Trophoblast cell (in vitro differentiated cells and primary cell): Measurements from ENCODE around the gene IFNAR1.

Source experiments
- DNase-seq, 2 donors: peaks; one replicate each; pipeline ENCODE4 v3.0.0-alpha.2; 2016
- H2AFZ ChIP-seq: 2 replicates; pipeline ENCODE4 v1.6.1; 2013; ENCODE audit warnings: low read length, moderate library complexity, mild to moderate bottlenecking; ENCODE audit not compliant: insufficient read depth, poor library complexity
- H2AK5ac ChIP-seq: 2 replicates; pipeline ENCODE4 v1.6.1; 2013; ENCODE audit warnings: mild to moderate bottlenecking, low read length
- H2BK120ac ChIP-seq: 2 replicates; pipeline ENCODE4 v1.6.1; 2013; ENCODE audit warnings: low read length, mild to moderate bottlenecking, moderate library complexity; ENCODE audit not compliant: insufficient read depth, poor library complexity
- H2BK12ac ChIP-seq: 2 replicates; pipeline ENCODE4 v1.6.1; 2013; ENCODE audit warnings: mild to moderate bottlenecking, low read length, moderate library complexity
- H2BK5ac ChIP-seq: 2 replicates; pipeline ENCODE4 v1.6.1; 2013; ENCODE audit warnings: low read length, low read depth, moderate library complexity, mild to moderate bottlenecking; ENCODE audit not compliant: poor library complexity
- H3K14ac ChIP-seq: 2 replicates; pipeline ENCODE4 v1.6.1; 2013; ENCODE audit warnings: mild to moderate bottlenecking, low read length
- H3K18ac ChIP-seq: 2 replicates; pipeline ENCODE4 v1.6.1; 2013; ENCODE audit warnings: mild to moderate bottlenecking, low read length
- H3K23ac ChIP-seq: 2 replicates; pipeline ENCODE4 v1.6.1; 2013; ENCODE audit warnings: low read length
- H3K27ac ChIP-seq: 2 replicates; pipeline ENCODE4 v1.5.1; 2013; ENCODE audit warnings: low read depth, mild to moderate bottlenecking, inconsistent platforms, low read length, moderate library complexity
- H3K27me3 ChIP-seq: 2 replicates; pipeline ENCODE4 v1.6.1; 2013; ENCODE audit warnings: inconsistent platforms, mild to moderate bottlenecking, low read length, moderate library complexity; ENCODE audit not compliant: insufficient read depth
- H3K36me3 ChIP-seq, 2 experiments: 1 replicate in 1 of 2; 2 replicates in 1 of 2; pipeline ENCODE4 v1.6.1; 2013; ENCODE audit warnings: low read length in 2 of 2, mild to moderate bottlenecking in 2 of 2, moderate library complexity in 1 of 2; ENCODE audit not compliant: insufficient read depth in 2 of 2, control insufficient read depth in 1 of 2
- H3K4ac ChIP-seq: 2 replicates; pipeline ENCODE4 v1.6.1; 2013; ENCODE audit warnings: low read depth, mild to moderate bottlenecking, low read length, moderate library complexity
- H3K4me1 ChIP-seq, 2 experiments: 1 replicate in 1 of 2; 2 replicates in 1 of 2; pipeline ENCODE4 v1.6.1; 2013; ENCODE audit warnings: low read length in 2 of 2, mild to moderate bottlenecking in 2 of 2, moderate library complexity in 1 of 2; ENCODE audit not compliant: insufficient read depth in 2 of 2, control insufficient read depth in 1 of 2
- H3K4me2 ChIP-seq: 2 replicates; pipeline ENCODE4 v1.6.1; 2013; ENCODE audit warnings: inconsistent platforms, mild to moderate bottlenecking, low read length, moderate library complexity
- H3K4me3 ChIP-seq: 2 replicates; pipeline ENCODE4 v1.5.1; 2013; ENCODE audit warnings: mild to moderate bottlenecking, low read depth, low read length, inconsistent platforms
- H3K79me1 ChIP-seq: one replicate; pipeline ENCODE4 v1.6.1; 2013; ENCODE audit warnings: low read length
- H3K79me2 ChIP-seq: 2 replicates; pipeline ENCODE4 v1.6.1; 2013; ENCODE audit warnings: low read length, mild to moderate bottlenecking; ENCODE audit not compliant: control insufficient read depth, insufficient read depth, poor library complexity
- H3K9ac ChIP-seq: 2 replicates; pipeline ENCODE4 v1.6.1; 2013; ENCODE audit warnings: mild to moderate bottlenecking, low read length
- H3K9me3 ChIP-seq: 2 replicates; pipeline ENCODE4 v1.6.1; 2013; ENCODE audit warnings: low read depth, mild to moderate bottlenecking, control low read depth, inconsistent platforms, low read length; ENCODE audit not compliant: insufficient read depth
- H4K12ac ChIP-seq: 2 replicates; pipeline ENCODE4 v1.6.1; 2013; ENCODE audit warnings: low read depth, mild to moderate bottlenecking, low read length, moderate library complexity
- H4K8ac ChIP-seq: 2 replicates; pipeline ENCODE4 v1.6.1; 2013; ENCODE audit warnings: low read depth, mild to moderate bottlenecking, low read length, moderate library complexity
- H4K91ac ChIP-seq: one replicate; pipeline ENCODE4 v1.6.1; 2013; ENCODE audit warnings: low read depth, mild to moderate bottlenecking, low read length, moderate library complexity
- WGBS: extraction: QIAGEN DNeasy Blood & Tissue Kit; methylation state at CpG from one replicate; pipeline ENCODE4 v1.1.7; 2013; ENCODE audit warnings: missing lambda C conversion rate; ENCODE audit not compliant: insufficient read length, insufficient coverage; ENCODE audit errors: extremely low coverage; 5-methylcytosine and 5-hydroxymethylcytosine counted together

IFNAR1 gene

DNA sequence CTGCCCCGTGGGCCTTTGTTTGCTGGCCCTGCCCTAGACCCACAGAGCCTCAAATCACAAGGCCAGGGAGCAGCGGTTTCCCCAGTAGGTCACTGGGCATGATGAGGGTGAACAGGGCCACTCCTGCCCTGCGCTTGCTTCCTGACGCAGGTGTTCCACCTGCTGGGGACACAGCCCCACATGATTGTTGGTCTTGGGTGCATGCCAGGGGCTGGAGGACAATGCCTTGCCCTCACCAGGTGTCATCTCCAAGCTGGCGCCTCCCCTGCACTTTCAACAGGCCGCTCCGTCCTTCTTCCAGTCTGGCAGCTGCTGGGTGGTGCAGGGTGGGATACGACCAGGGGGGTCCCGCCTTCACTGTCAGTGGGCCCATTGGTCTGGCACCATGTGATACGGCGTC, 34.3 kb upstream of the IFNAR1 start:
- Histone ChIP-seq H4K8ac (no peak overlapping the region), H3K4me1 (peaks cover 10 to 11% of the 10 kb centered on the region in 2 experiments), H3K36me3 (peaks cover 3 to 7% of the 10 kb centered on the region in 2 experiments), H2BK120ac (no peak overlapping the region), H3K4ac (no peak overlapping the region), H3K79me1 (no peaks in the 10 kb centered on the region), H3K9ac (no peak overlapping the region), H2AFZ (no peak overlapping the region), H3K18ac (no peak overlapping the region), H3K79me2 (no peaks in the 10 kb centered on the region), H3K27me3 (no peaks in the 10 kb centered on the region), H2BK12ac (no peak overlapping the region), H3K23ac (no peak overlapping the region), H3K27ac (no peak overlapping the region), H3K4me3 (no peak overlapping the region), H3K9me3 (no peaks in the 10 kb centered on the region), H4K91ac (no peak overlapping the region), H2BK5ac (no peak overlapping the region), H3K14ac (no peak overlapping the region), H3K4me2 (no peak overlapping the region), H2AK5ac (no peak overlapping the region), H4K12ac (no peak overlapping the region)
- DNase-seq = no peak
- no CpG with 5 or more reads among the region's 11 CpGs for WGBS

DNA sequence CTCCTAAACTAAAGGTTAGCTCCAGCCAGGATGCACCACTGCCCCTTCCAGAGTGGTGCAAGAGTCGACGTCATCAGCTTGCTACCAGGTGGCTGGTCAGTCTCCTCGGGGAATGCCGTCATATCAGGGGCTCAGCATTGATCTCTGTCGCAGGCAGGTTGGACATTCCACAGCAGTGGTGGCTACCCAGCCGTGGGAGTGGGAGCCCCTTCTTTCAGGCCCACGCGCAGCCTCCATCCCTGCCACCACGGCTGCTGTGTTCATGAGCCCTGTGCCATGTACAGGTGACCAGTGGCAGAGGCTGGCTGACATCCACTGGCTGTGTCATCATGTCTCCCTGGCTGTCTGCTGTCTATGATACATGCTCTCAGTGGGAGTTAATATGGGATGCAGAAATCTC, 33.1 kb upstream of the IFNAR1 start:
- Histone ChIP-seq H3K14ac (no peak overlapping the region), H3K4me2 (no peak overlapping the region), H3K27ac (no peak overlapping the region), H3K4me1 (peaks cover 10 to 11% of the 10 kb centered on the region in 2 experiments), H3K23ac (no peak overlapping the region), H3K36me3 (peaks cover 0 to 4% of the 10 kb centered on the region in 2 experiments), H3K27me3 (no peaks in the 10 kb centered on the region), H3K18ac (no peak overlapping the region), H3K79me2 (no peaks in the 10 kb centered on the region), H3K79me1 (no peaks in the 10 kb centered on the region), H4K91ac (no peak overlapping the region), H3K9ac (no peak overlapping the region), H2BK5ac (no peak overlapping the region), H2BK12ac (no peak overlapping the region), H2AK5ac (no peak overlapping the region), H3K9me3 (no peaks in the 10 kb centered on the region), H2BK120ac (no peak overlapping the region), H3K4ac (no peak overlapping the region), H4K8ac (no peak overlapping the region), H2AFZ (no peak overlapping the region), H4K12ac (no peak overlapping the region), H3K4me3 (no peak overlapping the region)
- no peak for DNase-seq
- no CpG with 5 or more reads among the region's 9 CpGs for WGBS

DNA sequence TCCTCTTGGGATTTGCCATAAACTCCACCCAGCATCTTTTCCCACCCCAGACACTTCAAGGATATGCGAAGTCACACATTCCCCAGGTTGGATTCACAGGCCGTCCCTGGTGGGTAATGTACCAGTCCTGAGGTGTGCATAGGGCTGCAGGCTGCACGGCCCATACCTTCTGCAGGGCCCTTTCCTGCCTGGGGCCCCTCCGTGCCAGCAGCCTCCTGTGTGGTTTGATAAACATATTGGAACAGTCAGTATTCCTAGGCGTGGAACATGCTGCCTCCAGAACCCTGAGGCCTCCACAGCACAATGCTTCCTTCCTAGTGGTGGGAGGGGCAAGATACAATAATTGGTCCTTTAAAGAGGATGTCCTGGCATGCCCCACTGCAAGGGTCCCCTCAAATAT, 32.0 kb upstream of the IFNAR1 start:
- Histone ChIP-seq H3K23ac (no peak overlapping the region), H3K79me1 (no peaks in the 10 kb centered on the region), H3K4me2 (no peak overlapping the region), H3K9me3 (no peaks in the 10 kb centered on the region), H3K9ac (no peak overlapping the region), H3K4me3 (no peak overlapping the region), H2AK5ac (no peak overlapping the region), H3K4ac (no peak overlapping the region), H4K8ac (no peak overlapping the region), H2BK12ac (no peak overlapping the region), H3K79me2 (no peaks in the 10 kb centered on the region), H2BK5ac (no peak overlapping the region), H3K27ac (no peak overlapping the region), H2BK120ac (no peak overlapping the region), H2AFZ (no peak overlapping the region), H4K12ac (no peak overlapping the region), H3K4me1 (peaks cover 7 to 10% of the 10 kb centered on the region in 2 experiments), H3K36me3 (peaks cover 0 to 4% of the 10 kb centered on the region in 2 experiments), H3K27me3 (no peaks in the 10 kb centered on the region), H3K14ac (no peak overlapping the region), H4K91ac (no peak overlapping the region), H3K18ac (no peak overlapping the region)
- WGBS = no CpG with 5 or more reads among the region's 5 CpGs
- no peak for DNase-seq

DNA sequence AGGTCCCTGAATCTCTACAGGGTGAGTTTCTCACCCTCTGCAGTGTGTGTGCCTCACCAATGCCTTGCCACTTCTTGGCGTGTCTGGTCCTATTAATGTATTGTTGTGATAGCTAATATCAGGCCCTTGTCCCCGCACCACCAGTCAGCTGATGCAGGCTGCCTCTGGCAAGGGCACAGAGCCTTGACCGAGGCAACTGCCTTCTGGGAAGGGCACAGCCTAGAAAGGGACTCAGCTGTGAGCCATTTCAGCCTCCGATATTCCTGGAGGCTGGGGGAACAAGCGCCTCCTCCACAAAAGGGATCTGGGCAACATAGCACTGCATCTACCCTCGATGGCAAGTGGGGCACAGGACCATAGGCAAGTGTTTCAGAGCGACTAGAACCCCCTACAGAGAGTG, 31.6 kb upstream of the IFNAR1 start:
- Histone ChIP-seq H2AFZ (no peak overlapping the region), H3K27me3 (no peaks in the 10 kb centered on the region), H2AK5ac (no peak overlapping the region), H4K12ac (no peak overlapping the region), H2BK120ac (no peak overlapping the region), H2BK12ac (no peak overlapping the region), H3K9ac (no peak overlapping the region), H3K36me3 (peaks cover 0 to 4% of the 10 kb centered on the region in 2 experiments), H3K23ac (no peak overlapping the region), H3K27ac (no peak overlapping the region), H2BK5ac (no peak overlapping the region), H3K79me1 (no peaks in the 10 kb centered on the region), H3K18ac (no peak overlapping the region), H4K91ac (no peak overlapping the region), H3K9me3 (no peaks in the 10 kb centered on the region), H3K4me3 (no peak overlapping the region), H3K79me2 (no peaks in the 10 kb centered on the region), H3K4ac (no peak overlapping the region), H4K8ac (no peak overlapping the region), H3K14ac (no peak overlapping the region), H3K4me2 (no peak overlapping the region), H3K4me1 (peaks cover 7 to 10% of the 10 kb centered on the region in 2 experiments)
- DNase-seq = no peak
- WGBS = no CpG with 5 or more reads among the region's 7 CpGs
